ENCODE results near the gene C1RL.

Gene C1RL

DNA sequence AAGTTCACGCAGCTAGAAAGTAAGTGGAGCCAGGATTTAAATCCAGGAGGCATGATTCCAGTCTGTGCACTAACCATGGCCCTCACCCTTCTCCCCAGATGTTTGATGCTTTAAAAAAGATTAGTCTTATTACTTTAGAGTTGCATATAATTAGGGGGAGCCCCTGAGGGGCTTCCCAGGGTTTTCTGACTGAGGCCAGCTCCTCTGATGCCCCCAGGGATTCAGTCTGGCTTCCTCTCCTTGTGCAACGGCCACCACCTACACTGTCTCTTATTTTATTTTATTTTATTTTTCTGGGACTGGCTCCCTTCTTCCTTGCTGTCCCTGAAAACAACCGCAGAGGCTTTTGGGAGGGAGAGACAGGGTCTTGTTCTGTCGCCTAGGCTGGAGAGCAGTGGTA lies 43.8 kb upstream of the C1RL start:
- TF ChIP-seq, protein P1, sequence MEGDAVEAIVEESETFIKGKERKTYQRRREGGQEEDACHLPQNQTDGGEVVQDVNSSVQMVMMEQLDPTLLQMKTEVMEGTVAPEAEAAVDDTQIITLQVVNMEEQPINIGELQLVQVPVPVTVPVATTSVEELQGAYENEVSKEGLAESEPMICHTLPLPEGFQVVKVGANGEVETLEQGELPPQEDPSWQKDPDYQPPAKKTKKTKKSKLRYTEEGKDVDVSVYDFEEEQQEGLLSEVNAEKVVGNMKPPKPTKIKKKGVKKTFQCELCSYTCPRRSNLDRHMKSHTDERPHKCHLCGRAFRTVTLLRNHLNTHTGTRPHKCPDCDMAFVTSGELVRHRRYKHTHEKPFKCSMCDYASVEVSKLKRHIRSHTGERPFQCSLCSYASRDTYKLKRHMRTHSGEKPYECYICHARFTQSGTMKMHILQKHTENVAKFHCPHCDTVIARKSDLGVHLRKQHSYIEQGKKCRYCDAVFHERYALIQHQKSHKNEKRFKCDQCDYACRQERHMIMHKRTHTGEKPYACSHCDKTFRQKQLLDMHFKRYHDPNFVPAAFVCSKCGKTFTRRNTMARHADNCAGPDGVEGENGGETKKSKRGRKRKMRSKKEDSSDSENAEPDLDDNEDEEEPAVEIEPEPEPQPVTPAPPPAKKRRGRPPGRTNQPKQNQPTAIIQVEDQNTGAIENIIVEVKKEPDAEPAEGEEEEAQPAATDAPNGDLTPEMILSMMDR (IDR thresholded peaks at IDR 0.05; ENCODE audit: borderline replicate concordance, insufficient read depth, low read depth, low read length): no peak

DNA sequence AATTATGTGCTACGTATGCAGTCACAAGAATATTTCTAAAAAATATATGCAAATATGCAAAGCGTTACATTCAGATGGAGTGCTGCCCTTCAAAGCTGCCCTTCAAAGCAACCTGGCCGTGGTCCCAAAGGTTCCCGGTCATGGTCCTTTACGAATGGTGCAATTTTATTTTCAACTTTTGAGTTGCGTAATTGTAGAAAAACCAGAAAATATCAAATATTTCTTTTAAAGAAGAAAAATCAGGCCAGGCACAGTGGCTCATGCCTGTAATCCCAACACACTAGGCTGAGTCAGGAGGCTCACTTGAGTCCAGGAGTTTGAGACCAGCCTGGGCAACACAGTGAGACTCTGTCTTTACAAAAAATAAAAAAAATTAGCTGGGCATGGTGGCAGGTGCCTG lies 42.5 kb upstream of the C1RL start:
- TF ChIP-seq, protein P1 (IDR thresholded peaks at IDR 0.05; ENCODE audit: borderline replicate concordance, insufficient read depth, low read depth, low read length): no peak
- H3K4me3 ChIP-seq (ENCODE audit: low read depth, low read length): no peak overlapping the region

More for the DNA sequence above, 43.8 kb upstream of the C1RL start:
- H3K4me3 ChIP-seq (ENCODE audit: low read depth, low read length): no peak overlapping the region

DNA sequence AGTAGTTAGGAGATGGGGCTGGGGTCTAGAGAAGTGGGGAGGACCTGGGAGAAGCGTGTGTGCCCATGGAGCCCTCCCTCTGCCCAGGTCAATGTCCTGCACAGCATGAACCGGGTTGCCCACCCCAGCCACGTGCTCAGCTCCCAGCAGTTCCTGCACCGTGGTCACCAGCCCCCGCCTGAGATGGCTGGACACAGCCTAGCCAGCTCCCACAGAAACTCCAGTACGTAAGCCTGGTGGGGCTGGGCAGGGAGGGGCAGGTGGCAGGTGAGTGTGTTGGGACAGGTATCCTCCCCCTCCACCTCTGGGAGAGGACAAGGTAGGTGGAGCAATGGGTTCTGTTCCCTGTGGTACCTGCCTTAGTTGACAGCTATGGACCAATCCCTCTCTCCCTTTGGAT lies 41.8 kb upstream of the C1RL start:
- TF ChIP-seq, protein P1 (IDR thresholded peaks at IDR 0.05; ENCODE audit: borderline replicate concordance, insufficient read depth, low read depth, low read length): no peak
- no peak overlapping the region for H3K4me3 ChIP-seq (ENCODE audit: low read depth, low read length)

DNA sequence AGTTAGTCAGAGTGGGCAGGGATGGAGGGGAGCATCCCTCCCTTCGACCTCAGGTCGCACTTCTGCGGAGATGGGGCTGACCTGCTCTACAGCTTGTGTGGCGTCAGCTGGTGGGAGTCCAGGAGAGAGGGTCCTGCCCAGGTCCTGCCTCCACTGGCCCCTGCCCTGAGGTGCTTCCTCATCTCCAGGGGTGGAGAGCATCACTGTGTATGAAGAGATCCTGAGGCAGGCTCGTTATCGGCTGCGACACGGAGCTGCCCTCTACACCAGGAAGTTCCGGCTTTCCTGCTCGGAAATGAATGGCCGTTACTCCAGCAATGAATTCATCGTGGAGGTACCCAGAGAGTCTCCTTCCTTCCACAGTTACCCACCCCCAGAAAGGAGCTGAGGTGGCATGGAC lies 41.3 kb upstream of the C1RL start:
- TF ChIP-seq, protein P1 (IDR thresholded peaks at IDR 0.05; ENCODE audit: borderline replicate concordance, insufficient read depth, low read depth, low read length): no peak
- no peak overlapping the region for H3K4me3 ChIP-seq (ENCODE audit: low read depth, low read length)

DNA sequence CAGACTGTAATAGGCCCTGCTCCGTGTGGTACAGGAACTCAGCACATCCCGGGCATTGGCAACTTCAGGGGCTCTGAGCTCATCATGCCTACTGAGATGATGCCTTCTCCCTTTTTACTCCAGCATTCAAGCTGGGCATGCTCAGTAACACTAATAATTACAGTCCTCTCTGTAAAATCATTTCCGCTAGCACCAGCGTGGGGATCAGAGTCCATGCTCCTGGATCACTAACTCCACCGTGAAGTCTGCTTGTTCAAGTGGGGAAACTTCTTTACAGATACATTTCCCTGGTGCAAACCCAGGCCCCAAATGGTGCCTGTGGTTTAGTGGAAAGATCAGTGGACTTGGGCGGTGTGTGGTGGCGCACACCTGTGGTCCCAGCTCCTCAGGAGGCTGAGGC lies 37.9 kb upstream of the C1RL start:
- H3K4me3 ChIP-seq (ENCODE audit: low read depth, low read length): no peak overlapping the region
- TF ChIP-seq, protein P1 (IDR thresholded peaks at IDR 0.05; ENCODE audit: borderline replicate concordance, insufficient read depth, low read depth, low read length): no peak

DNA sequence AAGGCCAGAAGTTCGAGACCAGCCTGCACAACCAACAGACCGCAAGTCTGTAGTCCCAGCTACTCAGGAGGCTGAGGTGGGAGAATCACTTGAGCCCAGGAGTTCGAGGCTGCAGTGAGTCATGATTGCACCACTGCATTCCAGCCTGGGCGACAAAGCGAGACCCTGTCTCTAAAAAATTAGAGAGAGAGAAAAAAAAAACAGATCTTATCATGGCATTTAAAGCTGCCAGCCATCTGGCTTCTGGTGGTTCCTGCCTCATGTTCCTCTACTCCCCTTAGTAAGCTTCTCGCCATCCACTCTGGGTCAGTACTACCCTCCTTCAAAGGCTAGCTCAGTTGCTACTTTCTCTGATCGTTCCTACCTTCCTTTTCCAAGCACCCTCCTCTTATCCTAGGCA lies 37.2 kb upstream of the C1RL start:
- H3K4me3 ChIP-seq (ENCODE audit: low read depth, low read length): no peak overlapping the region
- TF ChIP-seq, protein P1 (IDR thresholded peaks at IDR 0.05; ENCODE audit: borderline replicate concordance, insufficient read depth, low read depth, low read length): no peak

DNA sequence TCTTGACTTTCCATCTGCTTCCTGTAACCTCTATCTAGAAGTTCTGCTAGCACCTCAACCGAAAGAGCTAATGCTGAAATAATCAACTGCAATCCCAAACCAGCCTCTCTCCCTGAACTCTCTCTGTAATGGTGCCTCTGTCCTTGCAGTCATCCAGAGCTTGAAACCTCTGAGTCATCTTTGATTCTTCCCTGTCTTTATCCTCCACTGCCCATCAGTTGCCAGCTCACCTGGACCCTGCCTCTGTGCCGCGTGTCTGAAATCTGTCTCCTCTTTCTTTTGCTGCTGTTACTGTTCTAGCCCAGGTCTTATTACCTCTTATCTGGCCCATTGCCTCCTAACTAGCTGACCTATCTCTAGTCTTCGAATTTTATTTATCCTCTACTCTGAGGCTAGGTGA lies 36.7 kb upstream of the C1RL start:
- no peak overlapping the region for H3K4me3 ChIP-seq (ENCODE audit: low read depth, low read length)
- TF ChIP-seq, protein P1 (IDR thresholded peaks at IDR 0.05; ENCODE audit: borderline replicate concordance, insufficient read depth, low read depth, low read length): no peak

All from GM12875 (cell line).